IPS DF 19.7 (cell line): ENCODE results near the gene PANK1.
"Not testable (repeated sequence)": the region's sequence is repeated elsewhere in the genome, so short reads cannot be mapped to it uniquely, and the experiment has no call there.

Experiments used
- DNase-seq: peaks from one replicate; pipeline ENCODE4 v3.0.0-alpha.2; 2013; ENCODE audit warnings: low read depth, low spot score

PANK1 gene

GRCh38 chr10:89620296-89620695, 24.7 kb downstream of the PANK1 start:
- DNase-seq = not testable (repeated sequence)

GRCh38 chr10:89615824-89616223, 29.2 kb downstream of the PANK1 start:
- no peak for DNase-seq

DNA sequence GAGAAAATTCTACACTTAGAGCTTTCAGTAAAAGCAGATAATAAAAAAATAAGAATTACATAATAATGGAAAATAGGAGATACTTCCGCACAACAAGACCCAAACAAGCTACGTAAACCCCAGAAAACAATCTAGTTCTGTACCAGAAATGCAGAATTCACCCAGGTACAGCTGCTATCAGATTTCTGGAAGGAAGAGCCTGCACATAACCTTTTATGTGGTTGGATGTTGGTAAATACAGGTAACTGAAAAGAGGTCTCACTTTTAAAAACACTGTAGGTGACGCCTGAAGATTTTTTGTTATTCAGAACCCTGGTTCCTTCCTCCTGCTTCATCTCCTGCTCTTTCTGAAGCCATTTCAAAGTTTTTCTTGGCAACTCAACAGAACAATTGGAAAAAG, 29.9 kb downstream of the PANK1 start:
- no peak for DNase-seq

DNA sequence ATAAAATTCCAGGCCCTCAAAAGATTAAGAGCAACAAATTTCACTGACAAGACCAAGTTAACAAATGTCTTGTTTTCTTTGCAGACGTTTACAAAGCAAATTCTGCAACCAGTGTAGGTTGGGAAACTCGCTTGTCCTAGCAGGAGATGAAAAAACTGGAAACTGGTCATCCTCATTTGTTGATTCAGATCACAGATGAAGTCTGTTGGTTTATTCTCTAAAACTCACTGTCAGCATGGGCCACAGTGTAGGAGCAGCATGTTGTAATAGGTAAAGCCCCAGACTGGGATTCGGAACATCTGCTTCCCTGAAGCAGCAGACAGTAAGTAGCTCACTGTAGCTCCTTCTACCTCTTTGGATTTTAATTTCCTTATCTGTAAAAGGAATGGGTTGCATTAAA, 31.5 kb downstream of the PANK1 start:
- DNase-seq = no peak

GRCh38 chr10:89611282-89611681, 33.8 kb downstream of the PANK1 start:
- DNase-seq = no peak

GRCh38 chr10:89609833-89610346, 35.2 kb downstream of the PANK1 start:
- DNase-seq = no peak

- no peak for DNase-seq
Measured at GRCh38 chr10:89604200-89604599, 40.8 kb downstream of the PANK1 start.

DNA sequence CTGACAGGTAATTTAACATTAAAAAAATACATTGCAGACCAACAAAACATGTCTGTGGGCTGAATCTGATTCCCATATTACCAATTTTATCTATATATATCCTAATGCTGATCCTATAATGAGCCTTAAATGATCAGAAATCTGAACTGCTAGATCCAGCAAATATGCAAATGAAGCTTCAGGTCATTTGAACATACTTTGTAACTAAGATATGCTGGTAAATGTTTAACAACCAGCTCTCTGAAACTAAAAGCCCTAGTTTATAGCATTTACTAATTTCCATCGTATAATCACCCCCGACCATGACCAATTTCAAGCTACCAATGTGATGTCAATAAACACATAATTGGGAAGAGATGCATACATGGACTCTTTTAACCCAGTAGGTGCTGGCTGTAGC, 42.1 kb downstream of the PANK1 start:
- DNase-seq = no peak

GRCh38 chr10:89601728-89602361, 43.2 kb downstream of the PANK1 start:
- DNase-seq = no peak

GRCh38 chr10:89600041-89600440, 45.0 kb downstream of the PANK1 start:
- DNase-seq = no peak

- DNase-seq = no peak
Measured at GRCh38 chr10:89593043-89593442, 52.0 kb downstream of the PANK1 start.

DNA sequence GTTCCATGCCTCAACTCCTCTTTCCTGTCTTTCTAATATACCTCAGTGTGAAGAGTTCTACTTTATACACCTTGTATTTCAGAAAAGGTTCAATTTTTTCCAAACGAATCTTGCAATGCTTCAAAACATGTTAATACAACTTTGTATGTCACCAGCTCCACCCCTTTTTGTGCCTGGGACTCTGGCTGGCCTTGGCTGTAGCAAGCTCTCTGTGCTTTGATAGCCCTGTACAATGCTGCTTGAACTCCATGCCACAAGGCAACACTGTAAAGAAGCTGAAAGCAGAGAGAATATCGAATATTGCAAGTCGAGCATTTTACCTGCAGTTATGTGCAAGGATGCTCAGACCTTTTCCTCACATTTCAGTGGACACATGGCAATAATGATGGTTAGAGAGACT, 52.5 kb downstream of the PANK1 start:
- no peak for DNase-seq

- no peak for DNase-seq
Measured at GRCh38 chr10:89591796-89592271, 53.2 kb downstream of the PANK1 start.

DNA sequence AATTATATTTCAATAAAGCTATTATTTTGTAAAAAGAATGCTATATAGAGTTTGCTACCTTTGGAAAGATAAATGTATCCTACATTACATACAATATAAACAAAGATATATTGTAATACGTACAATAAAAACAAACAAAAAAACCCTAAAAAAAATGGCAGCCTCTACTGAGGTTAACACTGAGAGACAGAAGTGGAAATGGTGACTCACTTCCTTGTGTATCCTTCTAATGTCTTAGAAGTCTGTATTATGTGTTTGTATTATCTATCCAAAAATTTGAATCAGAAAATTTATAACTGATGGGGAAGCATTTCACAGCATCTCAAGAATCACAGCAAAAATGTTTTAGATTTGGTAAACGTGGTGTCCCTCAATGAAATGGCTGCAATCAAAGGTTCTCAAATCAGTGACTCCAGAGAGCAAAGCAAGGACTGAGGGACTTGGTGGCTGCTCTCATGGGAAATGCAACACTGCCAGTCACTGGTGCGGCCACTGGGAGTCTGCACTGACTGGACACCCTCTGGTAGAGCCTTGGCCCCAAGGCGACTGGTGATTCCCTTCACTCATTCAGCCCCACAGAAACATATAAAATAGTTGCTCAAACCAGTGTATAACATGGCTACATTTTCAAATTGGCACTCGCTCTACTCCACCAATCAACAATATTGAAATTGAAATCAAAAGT, 53.8 kb downstream of the PANK1 start:
- DNase-seq = no peak

- DNase-seq = no peak
Measured at GRCh38 chr10:89590326-89590725, 54.7 kb downstream of the PANK1 start.

GRCh38 chr10:89589101-89589720, 55.8 kb downstream of the PANK1 start:
- DNase-seq = no peak

DNA sequence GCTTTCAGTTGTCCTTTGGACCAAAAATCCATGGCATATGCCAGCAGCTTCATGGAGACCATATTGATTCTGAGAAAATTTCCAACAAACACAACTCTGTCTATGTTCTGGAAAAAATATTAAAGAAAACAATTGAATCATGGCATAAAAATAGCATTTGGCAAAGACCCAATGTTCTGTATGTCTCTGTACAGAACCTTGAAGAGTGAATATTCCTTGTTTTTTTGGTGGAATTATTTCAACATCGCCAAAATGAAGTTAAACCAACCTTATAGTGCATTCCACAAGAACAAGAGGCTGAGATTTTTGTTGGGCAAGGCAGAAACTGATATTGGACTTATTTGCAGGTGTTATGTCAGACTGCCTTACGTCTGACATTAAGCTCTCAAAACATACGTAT, 56.4 kb downstream of the PANK1 start:
- no peak for DNase-seq

DNA sequence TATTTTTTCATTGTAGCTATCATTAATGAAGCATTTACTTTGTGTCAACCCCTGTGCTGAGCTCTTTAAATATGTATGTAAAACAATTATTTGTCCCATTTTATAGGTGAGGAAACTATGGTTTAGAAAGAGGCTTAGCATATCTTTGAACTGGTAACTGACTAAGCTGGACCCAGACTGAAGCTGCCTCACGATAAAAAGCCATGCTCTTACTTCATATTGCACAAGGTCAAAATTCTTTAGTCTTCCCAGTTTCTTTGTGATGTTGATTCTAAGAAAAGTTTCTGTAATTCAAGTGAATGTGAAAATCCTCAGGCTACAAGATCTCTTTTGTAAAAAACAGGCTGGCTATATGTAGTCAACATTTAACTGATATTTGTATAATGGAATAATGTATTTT, 63.0 kb downstream of the PANK1 start:
- no peak for DNase-seq

- DNase-seq = no peak
Measured at GRCh38 chr10:89580243-89580642, 64.8 kb downstream of the PANK1 start.

GRCh38 chr10:89576696-89577095, 68.3 kb downstream of the PANK1 start:
- DNase-seq = no peak

GRCh38 chr10:89576022-89576421, 69.0 kb downstream of the PANK1 start:
- no peak for DNase-seq

DNA sequence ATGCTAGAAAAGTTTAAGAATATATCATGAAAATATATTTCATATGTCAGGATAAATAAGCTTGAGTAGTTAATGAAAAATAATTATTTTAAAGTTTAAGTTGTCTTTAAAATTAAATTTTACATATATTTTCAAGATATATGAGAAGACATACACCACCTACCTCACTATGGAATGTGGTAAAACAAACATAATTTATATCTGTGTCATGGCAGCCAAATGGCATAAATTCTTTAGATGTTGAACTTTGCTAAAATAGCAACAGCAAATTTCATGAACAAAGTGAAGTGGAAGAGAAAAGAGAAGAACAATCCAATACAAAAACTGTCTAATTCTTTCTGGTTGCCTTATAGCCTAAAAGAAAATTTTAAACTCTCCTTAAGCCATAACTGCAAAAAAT, 70.0 kb downstream of the PANK1 start:
- DNase-seq = no peak

DNA sequence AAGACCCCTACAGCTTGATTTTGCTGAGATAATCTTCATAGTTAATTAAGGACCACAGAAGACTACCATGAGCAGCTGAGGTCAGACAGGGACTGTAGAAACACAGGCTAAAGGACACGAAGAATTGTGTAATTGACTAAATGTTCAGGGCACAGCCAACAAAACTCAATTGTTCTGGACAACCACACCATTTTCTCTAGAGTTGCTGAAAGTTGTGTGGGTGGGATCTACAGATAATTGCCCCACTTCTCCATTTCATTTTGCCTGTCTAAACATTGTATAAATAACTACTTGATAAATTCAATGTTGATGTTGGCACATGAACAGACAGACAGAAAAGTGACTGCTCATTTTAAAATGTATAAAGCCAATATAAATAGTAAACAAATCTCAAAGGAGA, 70.7 kb downstream of the PANK1 start:
- DNase-seq = no peak
